Kidney epithelial cell (primary cell): ENCODE results near the gene CEND1. TPM values are rescaled to one million over a fixed set of nuclear protein-coding genes. Genes with fewer than 3 reads are reported as not detected.

ENCODE experiments used
- DNase-seq: peaks from one replicate; pipeline ENCODE4 v3.0.0-alpha.2; 2010; ENCODE audit warnings: low read depth
- H3K27me3 ChIP-seq: 2 replicates; pipeline ENCODE4 v1.6.0; 2011; ENCODE audit warnings: low read length; ENCODE audit not compliant: control insufficient read depth, insufficient read depth
- H3K36me3 ChIP-seq: 2 replicates; pipeline ENCODE4 v1.5.1; 2011; ENCODE audit warnings: low read length; ENCODE audit not compliant: control insufficient read depth, insufficient read depth
- H3K4me3 ChIP-seq: 2 replicates; pipeline ENCODE4 v1.5.1; 2011; ENCODE audit warnings: low read depth, mild to moderate bottlenecking, control low read depth, low read length
- CTCF ChIP-seq: IDR thresholded peaks from 2 replicates; pipeline ENCODE4 v1.5.1; 2011; ENCODE audit warnings: mild to moderate bottlenecking, moderate library complexity, low read length, control low read depth, inconsistent platforms; ENCODE audit not compliant: insufficient read depth, poor library complexity, severe bottlenecking
- total RNA-seq: library from RNA; depleted of rRNA; stranded (reverse); fragments of >200 nt; gene quantifications from 2 replicates; pipeline ENCODE4 v1.2.3, GENCODE V29; 2015

Gene CEND1
- total RNA-seq, 1 donor from 2014 or later, result 0.25 TPM

GRCh38 chr11:761526-762108, 28.3 kb downstream of the CEND1 start:
- H3K36me3 ChIP-seq, result peaks cover 9% of the 10 kb centered on the region
- no peak overlapping the region for H3K4me3 ChIP-seq
- TF ChIP-seq CTCF, result no peak
- H3K27me3 ChIP-seq, result no peaks in the 10 kb centered on the region
- no peak for DNase-seq

- no peak overlapping the region for H3K4me3 ChIP-seq
- no peak for TF ChIP-seq CTCF
- H3K36me3 ChIP-seq, result peaks cover 6% of the 10 kb centered on the region
- DNase-seq, result no peak
- H3K27me3 ChIP-seq, result no peaks in the 10 kb centered on the region
Observed at GRCh38 chr11:760236-760635, 29.7 kb downstream of the CEND1 start.

GRCh38 chr11:749731-750130, 40.2 kb downstream of the CEND1 start:
- no peak for TF ChIP-seq CTCF
- Histone ChIP-seq H3K4me3 (no peak overlapping the region), H3K36me3 (no peaks in the 10 kb centered on the region), H3K27me3 (no peaks in the 10 kb centered on the region)
- no peak for DNase-seq

GRCh38 chr11:748007-748359, 41.9 kb downstream of the CEND1 start:
- TF ChIP-seq CTCF, result no peak
- H3K36me3 ChIP-seq, result no peaks in the 10 kb centered on the region
- DNase-seq, result no peak
- H3K4me3 ChIP-seq, result peak overlapping the region; percentile 85
- H3K27me3 ChIP-seq, result no peaks in the 10 kb centered on the region

- no peak for DNase-seq
- no peaks in the 10 kb centered on the region for H3K36me3 ChIP-seq
- peak within 1 kb of the TSS; percentile 85 for H3K4me3 ChIP-seq
- TF ChIP-seq CTCF, result peak; percentile 2
- H3K27me3 ChIP-seq, result no peaks in the 10 kb centered on the region
Observed at GRCh38 chr11:747158-748006, 42.5 kb downstream of the CEND1 start, which contains the start of gene TALDO1. TSS of gene TALDO1 (plus strand) at chr11:747464. CDS start at chr11:747482, 18 bp downstream.
